ENCODE measurements around the gene ZNF32. TPM values are rescaled to one million over a fixed set of nuclear protein-coding genes. Genes with fewer than 3 reads are reported as not detected.

ZNF32 gene
- total RNA-seq, 1 experiment from 2014 or later, result 23.9 TPM

GRCh38 chr10:43689618-43689954, 40.9 kb upstream of the ZNF32 start (continued):
- TF ChIP-seq NR3C1 (CRISPR knock-in tag; conservative IDR thresholded peaks at IDR 0.05; ENCODE audit: low read depth), result no peak
- TF ChIP-seq GTF2I (CRISPR knock-in tag; conservative IDR thresholded peaks at IDR 0.05), result no peak
- TF ChIP-seq, protein P1, sequence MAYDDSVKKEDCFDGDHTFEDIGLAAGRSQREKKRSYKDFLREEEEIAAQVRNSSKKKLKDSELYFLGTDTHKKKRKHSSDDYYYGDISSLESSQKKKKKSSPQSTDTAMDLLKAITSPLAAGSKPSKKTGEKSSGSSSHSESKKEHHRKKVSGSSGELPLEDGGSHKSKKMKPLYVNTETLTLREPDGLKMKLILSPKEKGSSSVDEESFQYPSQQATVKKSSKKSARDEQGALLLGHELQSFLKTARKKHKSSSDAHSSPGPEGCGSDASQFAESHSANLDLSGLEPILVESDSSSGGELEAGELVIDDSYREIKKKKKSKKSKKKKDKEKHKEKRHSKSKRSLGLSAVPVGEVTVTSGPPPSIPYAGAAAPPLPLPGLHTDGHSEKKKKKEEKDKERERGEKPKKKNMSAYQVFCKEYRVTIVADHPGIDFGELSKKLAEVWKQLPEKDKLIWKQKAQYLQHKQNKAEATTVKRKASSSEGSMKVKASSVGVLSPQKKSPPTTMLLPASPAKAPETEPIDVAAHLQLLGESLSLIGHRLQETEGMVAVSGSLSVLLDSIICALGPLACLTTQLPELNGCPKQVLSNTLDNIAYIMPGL (CRISPR knock-in tag; IDR thresholded peaks at IDR 0.05), result no peak; the same call in none of the 2 replicates

- TF ChIP-seq MAX (CRISPR knock-in tag; IDR thresholded peaks at IDR 0.05), result no peak
- TF ChIP-seq GABPB1 (CRISPR knock-in tag; IDR thresholded peaks at IDR 0.05), result no peak
- no peak for TF ChIP-seq ZNF317 (CRISPR knock-in tag; IDR thresholded peaks at IDR 0.05; ENCODE audit: borderline replicate concordance, low read depth)
- no peak for TF ChIP-seq ZNF138 (CRISPR knock-in tag; conservative IDR thresholded peaks at IDR 0.05)
- TF ChIP-seq, protein P2, sequence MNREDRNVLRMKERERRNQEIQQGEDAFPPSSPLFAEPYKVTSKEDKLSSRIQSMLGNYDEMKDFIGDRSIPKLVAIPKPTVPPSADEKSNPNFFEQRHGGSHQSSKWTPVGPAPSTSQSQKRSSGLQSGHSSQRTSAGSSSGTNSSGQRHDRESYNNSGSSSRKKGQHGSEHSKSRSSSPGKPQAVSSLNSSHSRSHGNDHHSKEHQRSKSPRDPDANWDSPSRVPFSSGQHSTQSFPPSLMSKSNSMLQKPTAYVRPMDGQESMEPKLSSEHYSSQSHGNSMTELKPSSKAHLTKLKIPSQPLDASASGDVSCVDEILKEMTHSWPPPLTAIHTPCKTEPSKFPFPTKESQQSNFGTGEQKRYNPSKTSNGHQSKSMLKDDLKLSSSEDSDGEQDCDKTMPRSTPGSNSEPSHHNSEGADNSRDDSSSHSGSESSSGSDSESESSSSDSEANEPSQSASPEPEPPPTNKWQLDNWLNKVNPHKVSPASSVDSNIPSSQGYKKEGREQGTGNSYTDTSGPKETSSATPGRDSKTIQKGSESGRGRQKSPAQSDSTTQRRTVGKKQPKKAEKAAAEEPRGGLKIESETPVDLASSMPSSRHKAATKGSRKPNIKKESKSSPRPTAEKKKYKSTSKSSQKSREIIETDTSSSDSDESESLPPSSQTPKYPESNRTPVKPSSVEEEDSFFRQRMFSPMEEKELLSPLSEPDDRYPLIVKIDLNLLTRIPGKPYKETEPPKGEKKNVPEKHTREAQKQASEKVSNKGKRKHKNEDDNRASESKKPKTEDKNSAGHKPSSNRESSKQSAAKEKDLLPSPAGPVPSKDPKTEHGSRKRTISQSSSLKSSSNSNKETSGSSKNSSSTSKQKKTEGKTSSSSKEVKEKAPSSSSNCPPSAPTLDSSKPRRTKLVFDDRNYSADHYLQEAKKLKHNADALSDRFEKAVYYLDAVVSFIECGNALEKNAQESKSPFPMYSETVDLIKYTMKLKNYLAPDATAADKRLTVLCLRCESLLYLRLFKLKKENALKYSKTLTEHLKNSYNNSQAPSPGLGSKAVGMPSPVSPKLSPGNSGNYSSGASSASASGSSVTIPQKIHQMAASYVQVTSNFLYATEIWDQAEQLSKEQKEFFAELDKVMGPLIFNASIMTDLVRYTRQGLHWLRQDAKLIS (CRISPR knock-in tag; IDR thresholded peaks at IDR 0.05; ENCODE audit: borderline replicate concordance), result no peak
- no peak for TF ChIP-seq ZNF232 (CRISPR knock-in tag; IDR thresholded peaks at IDR 0.05)
- TF ChIP-seq, protein P3, sequence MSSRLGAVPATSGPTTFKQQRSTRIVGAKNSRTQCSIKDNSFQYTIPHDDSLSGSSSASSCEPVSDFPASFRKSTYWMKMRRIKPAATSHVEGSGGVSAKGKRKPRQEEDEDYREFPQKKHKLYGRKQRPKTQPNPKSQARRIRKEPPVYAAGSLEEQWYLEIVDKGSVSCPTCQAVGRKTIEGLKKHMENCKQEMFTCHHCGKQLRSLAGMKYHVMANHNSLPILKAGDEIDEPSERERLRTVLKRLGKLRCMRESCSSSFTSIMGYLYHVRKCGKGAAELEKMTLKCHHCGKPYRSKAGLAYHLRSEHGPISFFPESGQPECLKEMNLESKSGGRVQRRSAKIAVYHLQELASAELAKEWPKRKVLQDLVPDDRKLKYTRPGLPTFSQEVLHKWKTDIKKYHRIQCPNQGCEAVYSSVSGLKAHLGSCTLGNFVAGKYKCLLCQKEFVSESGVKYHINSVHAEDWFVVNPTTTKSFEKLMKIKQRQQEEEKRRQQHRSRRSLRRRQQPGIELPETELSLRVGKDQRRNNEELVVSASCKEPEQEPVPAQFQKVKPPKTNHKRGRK (CRISPR knock-in tag; IDR thresholded peaks at IDR 0.05; ENCODE audit: borderline replicate concordance), result no peak
- TF ChIP-seq ZNF671 (CRISPR knock-in tag; IDR thresholded peaks at IDR 0.05), result no peak
- no peak for TF ChIP-seq E2F1 (CRISPR knock-in tag; IDR thresholded peaks at IDR 0.05)
- no peak for TF ChIP-seq ZNF423 (CRISPR knock-in tag; IDR thresholded peaks at IDR 0.05)
- TF ChIP-seq, protein P4, sequence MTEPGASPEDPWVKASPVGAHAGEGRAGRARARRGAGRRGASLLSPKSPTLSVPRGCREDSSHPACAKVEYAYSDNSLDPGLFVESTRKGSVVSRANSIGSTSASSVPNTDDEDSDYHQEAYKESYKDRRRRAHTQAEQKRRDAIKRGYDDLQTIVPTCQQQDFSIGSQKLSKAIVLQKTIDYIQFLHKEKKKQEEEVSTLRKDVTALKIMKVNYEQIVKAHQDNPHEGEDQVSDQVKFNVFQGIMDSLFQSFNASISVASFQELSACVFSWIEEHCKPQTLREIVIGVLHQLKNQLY (CRISPR knock-in tag; IDR thresholded peaks at IDR 0.05), result no peak
- DNase-seq (ENCODE audit: low spot score) (no peak), ATAC-seq (no peak)
- Mint-ChIP-seq H3K36me3 (no peaks in the 10 kb centered on the region), H3K4me3 (peak overlapping the region; percentile 80), H3K27me3 (ENCODE audit: low read depth) (peaks cover 66% of the 10 kb centered on the region), H3K9me3 (no peaks in the 10 kb centered on the region), H3K4me1 (0 out of 2 replicates have a peak, but pooled peaks cover 5% of the 10 kb centered on the region), H3K27ac (no peak overlapping the region)
- ChIA-PET POLR2A (interaction anchor here (0.6 kb wide), 1 partner anchor 65 kb away, joined by 3 read pairs; no protein-coding TSS in a partner anchor), CTCF (interaction anchor here (0.7 to 2.7 kb wide), 24 partner anchors 9 to 1177 kb away, joined by 3 to 21 read pairs (median 4); no protein-coding TSS in a partner anchor)
Observed at GRCh38 chr10:43689007-43689491, 40.4 kb upstream of the ZNF32 start.

Data from WTC11 (cell line).